Measurements from ENCODE around the gene SNX21.
A peak's percentile ranks its signal among the peaks of the same experiment; 100 is the strongest.

SNX21 gene

GRCh38 chr20:45836841-45837240 lies 3.2 kb downstream of the SNX21 start:
- Histone ChIP-seq H3K36me3 (replicated peaks in 1 of 2; ENCODE audit: control insufficient read depth in 2 of 2, insufficient read depth in 2 of 2, low read length in 2 of 2) (peaks cover 3 to 39% of the 10 kb centered on the region in 2 donors), H3K9ac (ENCODE audit: low read depth, low read length, poor library complexity) (no peak overlapping the region), H4K91ac (ENCODE audit: low read depth, low read length, poor library complexity) (no peak overlapping the region), H3K27me3 (ENCODE audit: control insufficient read depth in 3 of 3, insufficient read depth in 3 of 3, low read depth in 1 of 3, low read length in 3 of 3) (no peaks in the 10 kb centered on the region), H3K14ac (ENCODE audit: low read length) (no peak overlapping the region), H3K79me1 (ENCODE audit: low read depth, low read length) (no peaks in the 10 kb centered on the region), H2AFZ (ENCODE audit: low read length) (no peak overlapping the region), H2BK5ac (ENCODE audit: low read length) (no peak overlapping the region), H3K4me3 (ENCODE audit: low read length in 2 of 2) (no peak overlapping the region), H3K4me1 (ENCODE audit: control insufficient read depth in 2 of 2, insufficient read depth in 1 of 2, low read depth in 1 of 2, low read length in 2 of 2) (peaks cover 5 to 8% of the 10 kb centered on the region in 2 donors), H4K8ac (ENCODE audit: low read depth, low read length) (no peak overlapping the region), H2BK15ac (ENCODE audit: low read length) (no peak overlapping the region), H3K9me3 (replicated peaks in 1 of 2; ENCODE audit: control insufficient read depth in 2 of 2, insufficient read depth in 1 of 2, low read depth in 1 of 2, low read length in 2 of 2) (no peaks in the 10 kb centered on the region), H3K23ac (ENCODE audit: low read depth, low read length, poor library complexity) (no peak overlapping the region), H2BK120ac (ENCODE audit: low read depth, low read length) (no peak overlapping the region), H2BK12ac (ENCODE audit: low read length) (no peak overlapping the region), H3K18ac (ENCODE audit: low read length) (no peak overlapping the region), H3K4me2 (ENCODE audit: insufficient read depth, low read length, poor library complexity, severe bottlenecking) (no peak overlapping the region), H3K4ac (ENCODE audit: low read length) (no peak overlapping the region), H2AK5ac (ENCODE audit: low read depth, low read length) (no peak overlapping the region), H3K27ac (replicated peaks; ENCODE audit: low read length) (no peak overlapping the region)
- no CpG with 5 or more reads among the region's 1 CpG for WGBS, 2 donors (ENCODE audit: extremely low coverage in 2 of 2, insufficient read length in 2 of 2, insufficient replicate concordance in 1 of 2)
- DNase-seq (ENCODE audit: low spot score) = no peak

- Histone ChIP-seq H2AFZ (ENCODE audit: low read length) (no peak overlapping the region), H3K4ac (ENCODE audit: low read length) (no peak overlapping the region), H4K8ac (ENCODE audit: low read depth, low read length) (no peak overlapping the region), H2AK5ac (ENCODE audit: low read depth, low read length) (no peak overlapping the region), H2BK5ac (ENCODE audit: low read length) (peak overlapping the region; percentile 53), H3K9ac (ENCODE audit: low read depth, low read length, poor library complexity) (no peak overlapping the region), H2BK120ac (ENCODE audit: low read depth, low read length) (no peak overlapping the region), H3K9me3 (replicated peaks in 1 of 2; ENCODE audit: control insufficient read depth in 2 of 2, insufficient read depth in 1 of 2, low read depth in 1 of 2, low read length in 2 of 2) (no peaks in the 10 kb centered on the region), H3K18ac (ENCODE audit: low read length) (no peak overlapping the region), H3K4me1 (ENCODE audit: control insufficient read depth in 2 of 2, insufficient read depth in 1 of 2, low read depth in 1 of 2, low read length in 2 of 2) (no peaks in the 10 kb centered on the region), H2BK15ac (ENCODE audit: low read length) (no peak overlapping the region), H3K14ac (ENCODE audit: low read length) (peak overlapping the region; percentile 56), H3K4me3 (ENCODE audit: low read length in 2 of 2) (no peak overlapping the region), H3K36me3 (replicated peaks in 1 of 2; ENCODE audit: control insufficient read depth in 2 of 2, insufficient read depth in 2 of 2, low read length in 2 of 2) (peaks cover 15 to 68% of the 10 kb centered on the region in 2 donors), H3K79me1 (ENCODE audit: low read depth, low read length) (no peaks in the 10 kb centered on the region), H3K27me3 (ENCODE audit: control insufficient read depth in 3 of 3, insufficient read depth in 3 of 3, low read depth in 1 of 3, low read length in 3 of 3) (no peaks in the 10 kb centered on the region), H2BK12ac (ENCODE audit: low read length) (no peak overlapping the region), H3K4me2 (ENCODE audit: insufficient read depth, low read length, poor library complexity, severe bottlenecking) (no peak overlapping the region), H3K23ac (ENCODE audit: low read depth, low read length, poor library complexity) (peak overlapping the region; percentile 65), H4K91ac (ENCODE audit: low read depth, low read length, poor library complexity) (no peak overlapping the region), H3K27ac (replicated peaks; ENCODE audit: low read length) (no peak overlapping the region)
- WGBS, 2 donors (ENCODE audit: extremely low coverage in 2 of 2, insufficient read length in 2 of 2, insufficient replicate concordance in 1 of 2) = no CpG with 5 or more reads among the region's 25 CpGs
- DNase-seq (ENCODE audit: low spot score) = no peak
These were observed 7.2 kb downstream of the SNX21 start for GRCh38 chr20:45840700-45841198.

GRCh38 chr20:45841407-45842129 lies 8.0 kb downstream of the SNX21 start:
- Histone ChIP-seq H3K9ac (ENCODE audit: low read depth, low read length, poor library complexity) (no peak overlapping the region), H3K79me1 (ENCODE audit: low read depth, low read length) (no peaks in the 10 kb centered on the region), H4K91ac (ENCODE audit: low read depth, low read length, poor library complexity) (no peak overlapping the region), H3K27ac (replicated peaks; ENCODE audit: low read length) (no peak overlapping the region), H3K23ac (ENCODE audit: low read depth, low read length, poor library complexity) (no peak overlapping the region), H3K36me3 (replicated peaks in 1 of 2; ENCODE audit: control insufficient read depth in 2 of 2, insufficient read depth in 2 of 2, low read length in 2 of 2) (peaks cover 18 to 71% of the 10 kb centered on the region in 2 donors), H2BK12ac (ENCODE audit: low read length) (no peak overlapping the region), H3K14ac (ENCODE audit: low read length) (no peak overlapping the region), H2BK120ac (ENCODE audit: low read depth, low read length) (no peak overlapping the region), H3K4me3 (ENCODE audit: low read length in 2 of 2) (no peak overlapping the region), H3K9me3 (replicated peaks in 1 of 2; ENCODE audit: control insufficient read depth in 2 of 2, insufficient read depth in 1 of 2, low read depth in 1 of 2, low read length in 2 of 2) (no peaks in the 10 kb centered on the region), H3K4me1 (ENCODE audit: control insufficient read depth in 2 of 2, insufficient read depth in 1 of 2, low read depth in 1 of 2, low read length in 2 of 2) (no peaks in the 10 kb centered on the region), H2AFZ (ENCODE audit: low read length) (no peak overlapping the region), H4K8ac (ENCODE audit: low read depth, low read length) (no peak overlapping the region), H3K4ac (ENCODE audit: low read length) (no peak overlapping the region), H2AK5ac (ENCODE audit: low read depth, low read length) (no peak overlapping the region), H2BK5ac (ENCODE audit: low read length) (no peak overlapping the region), H3K18ac (ENCODE audit: low read length) (no peak overlapping the region), H3K27me3 (ENCODE audit: control insufficient read depth in 3 of 3, insufficient read depth in 3 of 3, low read depth in 1 of 3, low read length in 3 of 3) (no peaks in the 10 kb centered on the region), H3K4me2 (ENCODE audit: insufficient read depth, low read length, poor library complexity, severe bottlenecking) (no peak overlapping the region), H2BK15ac (ENCODE audit: low read length) (no peak overlapping the region)
- no peak for DNase-seq (ENCODE audit: low spot score)
- WGBS, 2 donors (ENCODE audit: extremely low coverage in 2 of 2, insufficient read length in 2 of 2, insufficient replicate concordance in 1 of 2) = no CpG with 5 or more reads among the region's 10 CpGs

GRCh38 chr20:45842169-45842812 lies 8.7 kb downstream of the SNX21 start:
- H3K36me3 ChIP-seq (replicated peaks in 1 of 2; ENCODE audit: control insufficient read depth in 2 of 2, insufficient read depth in 2 of 2, low read length in 2 of 2) = peaks cover 18 to 68% of the 10 kb centered on the region in 2 donors
- H2BK15ac ChIP-seq (ENCODE audit: low read length) = no peak overlapping the region
- H2AFZ ChIP-seq (ENCODE audit: low read length) = no peak overlapping the region
- H3K9me3 ChIP-seq (replicated peaks in 1 of 2; ENCODE audit: control insufficient read depth in 2 of 2, insufficient read depth in 1 of 2, low read depth in 1 of 2, low read length in 2 of 2) = no peaks in the 10 kb centered on the region
- H3K4me1 ChIP-seq (ENCODE audit: control insufficient read depth in 2 of 2, insufficient read depth in 1 of 2, low read depth in 1 of 2, low read length in 2 of 2) = no peaks in the 10 kb centered on the region
- H2BK12ac ChIP-seq (ENCODE audit: low read length) = no peak overlapping the region
- no peak overlapping the region for H3K9ac ChIP-seq (ENCODE audit: low read depth, low read length, poor library complexity)
- H3K79me1 ChIP-seq (ENCODE audit: low read depth, low read length) = no peaks in the 10 kb centered on the region
- H3K27me3 ChIP-seq (ENCODE audit: control insufficient read depth in 3 of 3, insufficient read depth in 3 of 3, low read depth in 1 of 3, low read length in 3 of 3) = no peaks in the 10 kb centered on the region
- no peak overlapping the region for H4K91ac ChIP-seq (ENCODE audit: low read depth, low read length, poor library complexity)
- H2BK120ac ChIP-seq (ENCODE audit: low read depth, low read length) = no peak overlapping the region
- no peak overlapping the region for H3K4ac ChIP-seq (ENCODE audit: low read length)
- DNase-seq (ENCODE audit: low spot score) = no peak
- no peak overlapping the region for H3K14ac ChIP-seq (ENCODE audit: low read length)
- H3K23ac ChIP-seq (ENCODE audit: low read depth, low read length, poor library complexity) = no peak overlapping the region
- no peak overlapping the region for H2BK5ac ChIP-seq (ENCODE audit: low read length)
- H3K4me2 ChIP-seq (ENCODE audit: insufficient read depth, low read length, poor library complexity, severe bottlenecking) = no peak overlapping the region
- no peak overlapping the region for H3K27ac ChIP-seq (replicated peaks; ENCODE audit: low read length)
- no peak overlapping the region for H4K8ac ChIP-seq (ENCODE audit: low read depth, low read length)
- H3K4me3 ChIP-seq (ENCODE audit: low read length in 2 of 2) = no peak overlapping the region
- no peak overlapping the region for H3K18ac ChIP-seq (ENCODE audit: low read length)
- no CpG with 5 or more reads among the region's 5 CpGs for WGBS, 2 donors (ENCODE audit: extremely low coverage in 2 of 2, insufficient read length in 2 of 2, insufficient replicate concordance in 1 of 2)
- H2AK5ac ChIP-seq (ENCODE audit: low read depth, low read length) = no peak overlapping the region

Data from neuronal stem cell (in vitro differentiated cells).